Skeletal muscle tissue (tissue), 4 donors: ENCODE results near the gene LRRFIP1. TPM values are rescaled to one million over a fixed set of nuclear protein-coding genes. Genes with fewer than 3 reads are reported as not detected.

Source experiments
- H3K27ac ChIP-seq: one replicate; pipeline ENCODE4 v1.7.0; 2013; ENCODE audit warnings: mild to moderate bottlenecking, low read depth, low read length, inconsistent platforms
- H3K27me3 ChIP-seq, 3 donors: one replicate each; pipeline ENCODE4 v1.7.0; 2013; ENCODE audit warnings: low read length in 3 of 3; ENCODE audit not compliant: control insufficient read depth in 3 of 3, insufficient read depth in 3 of 3
- H3K36me3 ChIP-seq, 3 donors: one replicate each; pipeline ENCODE4 v1.7.0; 2013; ENCODE audit warnings: low read length in 3 of 3; ENCODE audit not compliant: control insufficient read depth in 3 of 3, insufficient read depth in 3 of 3
- H3K4me1 ChIP-seq, 3 donors: one replicate each; pipeline ENCODE4 v1.7.0; 2013; ENCODE audit warnings: low read length in 3 of 3, mild to moderate bottlenecking in 3 of 3; ENCODE audit not compliant: control insufficient read depth in 3 of 3, insufficient read depth in 3 of 3
- H3K4me3 ChIP-seq, 3 donors: one replicate each; pipeline ENCODE4 v1.7.0; 2013; ENCODE audit warnings: low read length in 3 of 3
- H3K9ac ChIP-seq, 3 donors: one replicate each; pipeline ENCODE4 v1.7.0; 2013; ENCODE audit warnings: low read length in 3 of 3, mild to moderate bottlenecking in 3 of 3, moderate library complexity in 2 of 3, low read depth in 1 of 3
- H3K9me3 ChIP-seq, 3 donors: one replicate each; pipeline ENCODE4 v1.7.0; 2013; ENCODE audit warnings: low read length in 3 of 3; ENCODE audit not compliant: control insufficient read depth in 3 of 3
- total RNA-seq: library from RNA; depleted of rRNA; stranded (reverse); fragments of >200 nt; gene quantifications from one replicate; pipeline ENCODE4 v1.2.3, GENCODE V29; 2014
- donor health status: Osteomylitis.

Gene LRRFIP1
- total RNA-seq, 1 donor from 2014 or later: 65.8 TPM

GRCh38 chr2:237617587-237617982 lies 9.8 kb upstream of the LRRFIP1 start:
- no peaks in the 10 kb centered on the region for H3K36me3 ChIP-seq
- H3K27ac ChIP-seq: peak overlapping the region; percentile 74
- H3K9ac ChIP-seq: no peak overlapping the region
- no peak overlapping the region for H3K4me3 ChIP-seq
- H3K9me3 ChIP-seq: no peaks in the 10 kb centered on the region
- H3K27me3 ChIP-seq: no peaks in the 10 kb centered on the region
- H3K4me1 ChIP-seq: peaks cover 20 to 36% (median 35%) of the 10 kb centered on the region in 3 donors

GRCh38 chr2:237618449-237618848 lies 8.9 kb upstream of the LRRFIP1 start:
- Histone ChIP-seq H3K4me3 (no peak overlapping the region), H3K36me3 (no peaks in the 10 kb centered on the region), H3K27me3 (no peaks in the 10 kb centered on the region), H3K27ac (no peak overlapping the region), H3K9ac (no peak overlapping the region), H3K4me1 (peaks cover 20 to 36% (median 35%) of the 10 kb centered on the region in 3 donors), H3K9me3 (no peaks in the 10 kb centered on the region)

- Histone ChIP-seq H3K9me3 (no peaks in the 10 kb centered on the region), H3K4me3 (no peak overlapping the region), H3K4me1 (peaks cover 20 to 35% (median 26%) of the 10 kb centered on the region in 3 donors), H3K27me3 (no peaks in the 10 kb centered on the region), H3K27ac (no peak overlapping the region), H3K36me3 (no peaks in the 10 kb centered on the region), H3K9ac (no peak overlapping the region)
Observed at GRCh38 chr2:237623428-237624403, 3.7 kb upstream of the LRRFIP1 start.

GRCh38 chr2:237624565-237624964 lies 2.8 kb upstream of the LRRFIP1 start:
- no peaks in the 10 kb centered on the region for H3K9me3 ChIP-seq
- H3K27ac ChIP-seq: peak overlapping the region; percentile 87
- H3K36me3 ChIP-seq: no peaks in the 10 kb centered on the region
- H3K4me1 ChIP-seq: peaks cover 27 to 43% (median 32%) of the 10 kb centered on the region in 3 donors
- H3K9ac ChIP-seq: no peak overlapping the region
- no peaks in the 10 kb centered on the region for H3K27me3 ChIP-seq
- H3K4me3 ChIP-seq: no peak overlapping the region

GRCh38 chr2:237625216-237625705 lies 2.1 kb upstream of the LRRFIP1 start:
- Histone ChIP-seq H3K27me3 (no peaks in the 10 kb centered on the region), H3K9me3 (no peaks in the 10 kb centered on the region), H3K9ac (peak overlapping the region in 1 of 3 donors; percentile 33), H3K36me3 (no peaks in the 10 kb centered on the region), H3K4me3 (peak overlapping the region in 1 of 3 donors; percentile 14), H3K4me1 (peaks cover 34 to 50% (median 39%) of the 10 kb centered on the region in 3 donors), H3K27ac (peak overlapping the region; percentile 87)

GRCh38 chr2:237625777-237626176 lies 1.6 kb upstream of the LRRFIP1 start:
- Histone ChIP-seq H3K36me3 (peaks cover 0 to 4% (median 2%) of the 10 kb centered on the region in 3 donors), H3K9ac (peak overlapping the region in 2 of 3 donors; percentile 33), H3K4me3 (no peak overlapping the region), H3K9me3 (no peaks in the 10 kb centered on the region), H3K4me1 (peaks cover 39 to 55% (median 44%) of the 10 kb centered on the region in 3 donors), H3K27ac (peak overlapping the region; percentile 87), H3K27me3 (no peaks in the 10 kb centered on the region)

- Histone ChIP-seq H3K36me3 (peaks cover 0 to 4% (median 2%) of the 10 kb centered on the region in 3 donors), H3K4me1 (peaks cover 50 to 67% (median 55%) of the 10 kb centered on the region in 3 donors), H3K4me3 (peak overlapping the region; percentile 60 to 77 (median 66)), H3K9me3 (no peaks in the 10 kb centered on the region), H3K27ac (peak overlapping the region; percentile 87), H3K27me3 (no peaks in the 10 kb centered on the region), H3K9ac (peak overlapping the region; percentile 79 to 87 (median 80))
Observed at GRCh38 chr2:237626813-237627440, 460 bp upstream of the LRRFIP1 start.

GRCh38 chr2:237628247-237629187 lies 1.1 kb downstream of the LRRFIP1 start:
- peak overlapping the region; percentile 76 to 93 (median 79) for H3K9ac ChIP-seq
- H3K4me1 ChIP-seq: peaks cover 65 to 83% (median 71%) of the 10 kb centered on the region in 3 donors
- H3K9me3 ChIP-seq: no peaks in the 10 kb centered on the region
- peak overlapping the region; percentile 62 to 68 (median 65) for H3K4me3 ChIP-seq
- H3K27ac ChIP-seq: peak overlapping the region; percentile 84
- H3K36me3 ChIP-seq: peaks cover 0 to 4% (median 2%) of the 10 kb centered on the region in 3 donors
- no peaks in the 10 kb centered on the region for H3K27me3 ChIP-seq

- Histone ChIP-seq H3K27me3 (no peaks in the 10 kb centered on the region), H3K4me3 (peak overlapping the region; percentile 62 to 68 (median 65)), H3K9me3 (no peaks in the 10 kb centered on the region), H3K9ac (peak overlapping the region; percentile 76 to 93 (median 79)), H3K36me3 (peaks cover 0 to 4% (median 2%) of the 10 kb centered on the region in 3 donors), H3K4me1 (peaks cover 70 to 88% (median 78%) of the 10 kb centered on the region in 3 donors), H3K27ac (peak overlapping the region; percentile 84)
Observed at GRCh38 chr2:237629188-237629534, 1.8 kb downstream of the LRRFIP1 start.
